ENCODE results near the gene TBRG4.
A peak's percentile ranks its signal among the peaks of the same experiment; 100 is the strongest.

The TBRG4 gene

DNA sequence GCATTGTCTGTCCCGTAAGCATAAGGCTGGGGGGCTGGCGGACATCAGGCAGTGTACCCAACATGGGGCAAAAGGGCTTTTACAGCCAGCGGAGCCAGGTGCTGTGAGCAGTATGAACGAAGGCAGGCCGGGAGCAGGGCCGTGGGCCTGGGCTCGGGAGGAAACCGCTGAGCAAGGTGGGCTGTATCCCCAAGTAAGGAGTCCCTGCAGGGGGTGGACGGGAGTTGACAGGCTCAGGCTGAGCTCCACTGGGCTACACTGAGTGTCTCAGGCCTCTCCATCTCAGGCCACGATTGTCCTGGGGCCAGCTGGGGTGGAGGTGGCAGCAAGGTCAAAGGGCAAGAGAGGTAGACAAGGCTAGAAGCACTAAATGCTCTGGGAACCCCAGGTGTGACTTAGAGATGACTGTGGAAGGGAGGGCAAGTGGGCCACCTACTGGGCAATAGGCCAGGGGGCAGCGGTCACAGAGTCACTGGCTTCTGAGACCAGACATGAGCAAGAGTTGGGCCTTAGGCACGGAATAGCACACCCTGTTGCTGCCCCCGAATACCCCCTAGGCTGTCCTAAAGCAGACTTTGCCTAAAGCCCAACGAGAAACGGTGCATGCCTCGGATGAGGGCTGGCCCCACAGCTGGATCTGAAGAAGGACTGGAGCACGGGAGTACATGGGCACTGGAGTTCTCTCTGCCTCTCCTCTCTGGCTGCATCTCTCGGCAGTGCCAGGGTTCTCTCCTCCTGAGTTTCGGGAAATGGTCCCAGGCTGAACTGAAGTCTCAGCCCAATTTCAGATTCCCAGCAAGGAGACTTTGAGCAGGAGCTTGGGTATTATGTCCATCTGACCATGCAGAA lies 35.3 kb upstream of the TBRG4 start:
- TF ChIP-seq, protein P1, sequence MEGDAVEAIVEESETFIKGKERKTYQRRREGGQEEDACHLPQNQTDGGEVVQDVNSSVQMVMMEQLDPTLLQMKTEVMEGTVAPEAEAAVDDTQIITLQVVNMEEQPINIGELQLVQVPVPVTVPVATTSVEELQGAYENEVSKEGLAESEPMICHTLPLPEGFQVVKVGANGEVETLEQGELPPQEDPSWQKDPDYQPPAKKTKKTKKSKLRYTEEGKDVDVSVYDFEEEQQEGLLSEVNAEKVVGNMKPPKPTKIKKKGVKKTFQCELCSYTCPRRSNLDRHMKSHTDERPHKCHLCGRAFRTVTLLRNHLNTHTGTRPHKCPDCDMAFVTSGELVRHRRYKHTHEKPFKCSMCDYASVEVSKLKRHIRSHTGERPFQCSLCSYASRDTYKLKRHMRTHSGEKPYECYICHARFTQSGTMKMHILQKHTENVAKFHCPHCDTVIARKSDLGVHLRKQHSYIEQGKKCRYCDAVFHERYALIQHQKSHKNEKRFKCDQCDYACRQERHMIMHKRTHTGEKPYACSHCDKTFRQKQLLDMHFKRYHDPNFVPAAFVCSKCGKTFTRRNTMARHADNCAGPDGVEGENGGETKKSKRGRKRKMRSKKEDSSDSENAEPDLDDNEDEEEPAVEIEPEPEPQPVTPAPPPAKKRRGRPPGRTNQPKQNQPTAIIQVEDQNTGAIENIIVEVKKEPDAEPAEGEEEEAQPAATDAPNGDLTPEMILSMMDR (IDR thresholded peaks at IDR 0.05; ENCODE audit: poor library complexity, severe bottlenecking): no peak
- DNase-seq (ENCODE audit: low spot score) (peak; percentile 39), ATAC-seq (ENCODE audit: low read depth) (no peak)
- Histone ChIP-seq H3K4me1 (ENCODE audit: insufficient read depth, poor library complexity, severe bottlenecking) (no peaks in the 10 kb centered on the region), H3K27me3 (ENCODE audit: insufficient read depth, poor library complexity, severe bottlenecking) (peaks cover 8% of the 10 kb centered on the region), H3K36me3 (ENCODE audit: low read depth) (no peaks in the 10 kb centered on the region), H3K4me3 (ENCODE audit: severe bottlenecking) (no peak overlapping the region), H3K27ac (ENCODE audit: poor library complexity, severe bottlenecking) (no peak overlapping the region), H3K9me3 (ENCODE audit: severe bottlenecking) (no peaks in the 10 kb centered on the region)

DNA sequence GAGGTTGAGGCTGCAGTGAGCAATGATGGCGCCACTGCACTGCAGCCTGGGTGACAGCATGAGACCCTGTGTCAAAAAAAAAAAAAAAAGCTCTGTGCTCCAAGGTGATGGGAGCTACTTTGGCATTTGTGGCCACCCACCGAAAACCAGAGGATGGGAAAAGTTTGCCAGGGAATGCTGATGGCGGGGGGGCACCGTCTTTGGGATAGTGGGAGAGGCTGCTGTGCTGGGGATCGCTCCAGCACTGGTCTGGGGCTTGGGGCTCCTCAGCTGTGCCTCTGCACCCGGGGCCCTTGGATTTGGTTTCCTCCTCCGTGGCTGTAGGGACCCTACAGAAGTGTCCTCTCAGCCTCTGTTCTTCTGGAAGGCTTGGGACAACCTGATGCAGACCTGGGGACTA lies 34.4 kb upstream of the TBRG4 start:
- Histone ChIP-seq H3K4me3 (ENCODE audit: severe bottlenecking) (no peak overlapping the region), H3K9me3 (ENCODE audit: severe bottlenecking) (no peaks in the 10 kb centered on the region), H3K36me3 (ENCODE audit: low read depth) (no peaks in the 10 kb centered on the region), H3K27me3 (ENCODE audit: insufficient read depth, poor library complexity, severe bottlenecking) (peaks cover 8% of the 10 kb centered on the region), H3K4me1 (ENCODE audit: insufficient read depth, poor library complexity, severe bottlenecking) (no peaks in the 10 kb centered on the region), H3K27ac (ENCODE audit: poor library complexity, severe bottlenecking) (no peak overlapping the region)
- peak; percentile 38 for DNase-seq (ENCODE audit: low spot score)
- TF ChIP-seq, protein P1 (IDR thresholded peaks at IDR 0.05; ENCODE audit: poor library complexity, severe bottlenecking): no peak
- ATAC-seq (ENCODE audit: low read depth): no peak

DNA sequence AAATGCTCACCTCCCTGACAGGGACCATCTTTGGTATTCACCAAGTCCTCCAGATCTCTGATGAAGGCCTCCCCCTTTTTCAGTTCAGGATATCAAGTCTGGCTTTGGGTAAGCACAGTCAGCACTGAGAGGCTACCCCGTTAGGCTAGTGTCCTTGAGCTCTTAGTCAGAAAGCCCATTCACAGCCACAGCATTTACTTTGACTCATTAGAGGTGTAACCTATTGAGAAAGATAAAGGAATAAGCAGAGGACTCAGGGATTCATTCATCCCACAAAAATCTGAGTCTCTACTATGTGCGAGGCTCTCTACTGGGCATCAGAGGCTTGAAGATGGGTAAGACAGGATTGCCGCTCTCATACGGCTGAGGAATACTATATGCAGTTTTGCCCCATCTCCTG lies 32.1 kb upstream of the TBRG4 start:
- DNase-seq (ENCODE audit: low spot score): no peak
- Histone ChIP-seq H3K36me3 (ENCODE audit: low read depth) (no peaks in the 10 kb centered on the region), H3K4me1 (ENCODE audit: insufficient read depth, poor library complexity, severe bottlenecking) (no peaks in the 10 kb centered on the region)

DNA sequence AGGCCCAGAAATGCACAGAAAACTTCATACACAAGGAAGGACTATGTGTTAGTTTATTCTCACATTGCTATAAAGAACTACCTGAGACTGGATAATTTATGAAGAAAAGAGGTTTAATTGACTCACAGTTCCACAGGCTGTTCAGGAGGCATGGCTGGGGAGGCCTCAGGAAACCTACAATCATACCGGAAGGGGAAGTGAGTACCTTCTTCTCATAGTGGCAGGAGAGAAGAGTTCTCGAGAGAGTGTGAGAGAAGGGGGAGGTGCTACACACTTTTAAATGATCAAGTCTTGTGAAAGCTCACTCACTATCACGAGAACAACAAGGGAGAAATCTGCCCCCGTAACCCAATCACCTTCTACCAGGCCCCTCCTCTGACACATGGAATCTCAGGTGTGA lies 29.3 kb upstream of the TBRG4 start:
- H3K27ac ChIP-seq (ENCODE audit: poor library complexity, severe bottlenecking): no peak overlapping the region
- TF ChIP-seq, protein P1 (IDR thresholded peaks at IDR 0.05; ENCODE audit: poor library complexity, severe bottlenecking): no peak
- no peaks in the 10 kb centered on the region for H3K36me3 ChIP-seq (ENCODE audit: low read depth)
- DNase-seq (ENCODE audit: low spot score) (no peak), ATAC-seq (ENCODE audit: low read depth) (no peak)
- H3K4me1 ChIP-seq (ENCODE audit: insufficient read depth, poor library complexity, severe bottlenecking): no peaks in the 10 kb centered on the region
- H3K9me3 ChIP-seq (ENCODE audit: severe bottlenecking): no peaks in the 10 kb centered on the region
- no peaks in the 10 kb centered on the region for H3K27me3 ChIP-seq (ENCODE audit: insufficient read depth, poor library complexity, severe bottlenecking)
- no peak overlapping the region for H3K4me3 ChIP-seq (ENCODE audit: severe bottlenecking)

More for the DNA sequence above, 32.1 kb upstream of the TBRG4 start:
- Histone ChIP-seq H3K4me3 (ENCODE audit: severe bottlenecking) (no peak overlapping the region), H3K27ac (ENCODE audit: poor library complexity, severe bottlenecking) (no peak overlapping the region), H3K9me3 (ENCODE audit: severe bottlenecking) (no peaks in the 10 kb centered on the region), H3K27me3 (ENCODE audit: insufficient read depth, poor library complexity, severe bottlenecking) (peaks cover 8% of the 10 kb centered on the region)
- TF ChIP-seq, protein P1 (IDR thresholded peaks at IDR 0.05; ENCODE audit: poor library complexity, severe bottlenecking): no peak
- ATAC-seq (ENCODE audit: low read depth): peak; percentile 88

Data from RWPE2 (cell line).